OCI-LY3 (cell line): ENCODE results near the gene SARS2.

Experiments
- H2AFZ ChIP-seq: fragments of 200-600, 300-600 bp; shearing (Covaris generic); 2 replicates; pipeline ENCODE4 v1.6.0; 2014; ENCODE audit warnings: antibody characterized with exemption, low read depth, low read length
- H3K27ac ChIP-seq: fragments of 200-600, 300-600 bp; sonication (generic); 2 replicates; pipeline ENCODE4 v1.5.1; 2014; ENCODE audit warnings: mild to moderate bottlenecking, low read length, moderate library complexity, mixed read lengths
- H3K27me3 ChIP-seq: fragments of 200-600, 300-600 bp; sonication (generic); 2 replicates; pipeline ENCODE4 v1.6.1; 2014; ENCODE audit warnings: low read depth, low read length, mixed read lengths
- H3K36me3 ChIP-seq: fragments of 200-600, 300-600 bp; sonication (generic); replicated peaks from 2 replicates; pipeline ENCODE3; 2014; ENCODE audit warnings: low read depth, low read length, mixed read lengths
- H3K4me1 ChIP-seq: fragments of 300-600, 200-600 bp; sonication (generic); 2 replicates; pipeline ENCODE4 v1.6.1; 2014; ENCODE audit warnings: low read length, mixed read lengths
- H3K4me2 ChIP-seq: fragments of 200-600, 300-600 bp; sonication (generic); 2 replicates; pipeline ENCODE4 v1.6.1; 2014; ENCODE audit warnings: low read length, mixed read lengths
- H3K4me3 ChIP-seq: fragments of 300-600, 200-600 bp; sonication (generic); 2 replicates; pipeline ENCODE4 v1.5.1; 2014; ENCODE audit warnings: antibody characterized with exemption, mild to moderate bottlenecking, low read length, moderate library complexity
- H3K79me2 ChIP-seq: fragments of 300-600, 200-600 bp; shearing (Covaris generic); 2 replicates; pipeline ENCODE4 v1.6.1; 2014; ENCODE audit warnings: mild to moderate bottlenecking, low read length, mixed read lengths
- H3K9ac ChIP-seq: fragments of 300-600, 200-600 bp; shearing (Covaris generic); 2 replicates; pipeline ENCODE4 v1.6.0; 2014; ENCODE audit warnings: mild to moderate bottlenecking, low read length, moderate library complexity
- H3K9me3 ChIP-seq: fragments of 200-600, 300-600 bp; shearing (Covaris generic); 2 replicates; pipeline ENCODE4 v1.6.1; 2014; ENCODE audit warnings: low read length, mixed read lengths; ENCODE audit not compliant: insufficient read depth
- H4K20me1 ChIP-seq: fragments of 200-600, 300-600 bp; sonication (generic); 2 replicates; pipeline ENCODE4 v1.6.1; 2016; ENCODE audit warnings: low read length, mixed read lengths; ENCODE audit not compliant: insufficient read depth
- EZH2phosphoT487 ChIP-seq: fragments of 200-600 bp; shearing (Covaris generic); IDR thresholded peaks from 2 replicates; pipeline ENCODE4 v1.6.1; 2018; ENCODE audit warnings: antibody characterized with exemption, mixed run types, low read depth
- TF ChIP-seq, protein P1 (sequence below): fragments of 200-600, 300-600 bp; sonication (generic); IDR thresholded peaks from 2 replicates; pipeline ENCODE4 v1.5.1; 2014; ENCODE audit warnings: antibody characterized with exemption, low read length, low read depth

SARS2 gene

DNA sequence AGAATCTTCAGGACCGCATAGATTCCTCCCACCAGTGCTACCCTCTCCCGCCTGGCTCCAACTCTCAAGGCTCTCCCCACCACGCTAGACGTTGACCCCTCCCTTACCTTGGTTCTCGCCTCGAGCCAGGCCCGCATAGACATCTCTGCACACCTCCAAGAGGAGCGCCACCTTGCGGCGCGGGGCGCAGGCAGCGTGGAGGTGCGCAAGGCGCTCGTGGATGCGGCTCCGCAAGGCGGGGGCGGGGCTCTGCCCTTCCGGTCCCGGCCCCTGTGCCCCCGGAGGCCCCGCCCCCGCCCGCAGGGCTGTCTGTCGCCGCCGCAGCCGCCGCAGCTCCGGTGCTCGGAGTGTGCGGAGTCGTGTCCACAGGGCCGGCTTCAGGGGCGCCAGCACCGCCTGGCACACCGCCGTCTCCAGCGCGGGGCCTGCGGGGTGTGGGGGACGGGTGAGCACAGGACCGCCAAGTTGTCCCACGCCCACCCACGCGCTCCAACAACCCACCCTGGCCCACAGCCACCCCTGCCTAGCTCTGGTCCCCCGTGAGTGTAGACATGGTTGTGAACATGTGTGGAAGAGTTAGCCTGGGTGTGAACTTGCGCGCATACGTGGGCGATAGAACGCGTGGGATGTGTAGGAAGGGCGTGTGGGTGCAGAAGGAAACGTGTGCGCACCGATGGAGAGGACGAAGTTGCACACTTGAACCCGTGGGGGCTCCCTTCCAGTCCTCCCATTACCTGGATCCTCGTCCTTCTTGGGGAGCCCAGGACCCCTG is 60.5 kb downstream of the SARS2 start:
- H3K27ac ChIP-seq = peak overlapping the region; percentile 20; the same call in 1 of the 2 replicates
- peak overlapping the region; percentile 69 for H3K9ac ChIP-seq
- H3K4me2 ChIP-seq = peak overlapping the region; percentile 93
- no peaks in the 10 kb centered on the region for H3K27me3 ChIP-seq
- H2AFZ ChIP-seq = peak overlapping the region; percentile 65; the same call in 1 of the 2 replicates
- H3K4me1 ChIP-seq = peaks cover 27% of the 10 kb centered on the region
- H3K79me2 ChIP-seq = no peaks in the 10 kb centered on the region
- H3K9me3 ChIP-seq = peaks cover 5% of the 10 kb centered on the region; the same call in 1 of the 2 replicates
- peaks cover 4% of the 10 kb centered on the region for H3K36me3 ChIP-seq
- TF ChIP-seq, protein P1, sequence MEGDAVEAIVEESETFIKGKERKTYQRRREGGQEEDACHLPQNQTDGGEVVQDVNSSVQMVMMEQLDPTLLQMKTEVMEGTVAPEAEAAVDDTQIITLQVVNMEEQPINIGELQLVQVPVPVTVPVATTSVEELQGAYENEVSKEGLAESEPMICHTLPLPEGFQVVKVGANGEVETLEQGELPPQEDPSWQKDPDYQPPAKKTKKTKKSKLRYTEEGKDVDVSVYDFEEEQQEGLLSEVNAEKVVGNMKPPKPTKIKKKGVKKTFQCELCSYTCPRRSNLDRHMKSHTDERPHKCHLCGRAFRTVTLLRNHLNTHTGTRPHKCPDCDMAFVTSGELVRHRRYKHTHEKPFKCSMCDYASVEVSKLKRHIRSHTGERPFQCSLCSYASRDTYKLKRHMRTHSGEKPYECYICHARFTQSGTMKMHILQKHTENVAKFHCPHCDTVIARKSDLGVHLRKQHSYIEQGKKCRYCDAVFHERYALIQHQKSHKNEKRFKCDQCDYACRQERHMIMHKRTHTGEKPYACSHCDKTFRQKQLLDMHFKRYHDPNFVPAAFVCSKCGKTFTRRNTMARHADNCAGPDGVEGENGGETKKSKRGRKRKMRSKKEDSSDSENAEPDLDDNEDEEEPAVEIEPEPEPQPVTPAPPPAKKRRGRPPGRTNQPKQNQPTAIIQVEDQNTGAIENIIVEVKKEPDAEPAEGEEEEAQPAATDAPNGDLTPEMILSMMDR = peak; percentile 96
- TF ChIP-seq EZH2phosphoT487 = no peak
- no peaks in the 10 kb centered on the region for H4K20me1 ChIP-seq
- peak overlapping the region; percentile 77 for H3K4me3 ChIP-seq

DNA sequence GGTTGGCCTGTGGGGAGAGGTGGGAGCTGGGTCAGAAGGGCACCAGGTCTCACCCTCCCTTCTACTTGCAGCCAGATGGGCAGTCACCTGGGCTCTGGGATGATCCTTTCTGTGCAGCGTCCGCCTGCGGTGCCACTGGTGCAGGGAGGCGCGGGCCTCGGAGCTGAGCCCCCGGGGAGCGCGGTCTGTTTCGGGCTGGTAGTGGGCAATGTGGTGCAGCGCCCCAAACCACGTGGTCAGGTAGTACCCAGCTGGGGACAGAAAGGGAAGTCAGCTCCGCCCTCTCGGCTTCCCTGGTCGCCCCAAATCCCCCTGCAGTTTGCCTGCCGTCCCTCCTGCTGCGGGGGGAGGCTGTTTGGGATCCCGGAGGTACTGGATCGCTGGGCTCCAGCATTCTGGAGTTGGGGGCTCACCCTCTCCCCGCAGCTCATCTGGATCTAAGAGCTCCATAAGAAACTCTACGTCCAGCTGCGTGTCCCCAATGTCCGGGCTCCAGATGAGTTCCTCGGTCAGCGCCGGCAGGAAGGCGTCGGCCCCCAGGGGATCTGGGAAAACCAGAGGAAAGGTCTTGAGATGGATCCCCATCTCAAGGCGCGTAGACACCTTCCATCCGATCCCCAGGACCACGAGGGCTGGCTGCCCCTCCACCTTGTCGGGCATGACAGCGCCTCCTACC is 61.3 kb downstream of the SARS2 start:
- Histone ChIP-seq H3K4me1 (peaks cover 34% of the 10 kb centered on the region), H4K20me1 (no peaks in the 10 kb centered on the region), H2AFZ (peak overlapping the region; percentile 65), H3K9ac (peak overlapping the region; percentile 69), H3K27ac (peak overlapping the region; percentile 20; the same call in 1 of the 2 replicates), H3K4me3 (peak overlapping the region; percentile 77), H3K36me3 (peaks cover 8% of the 10 kb centered on the region), H3K79me2 (no peaks in the 10 kb centered on the region), H3K4me2 (peak overlapping the region; percentile 93), H3K9me3 (peaks cover 10% of the 10 kb centered on the region; the same call in 1 of the 2 replicates), H3K27me3 (no peaks in the 10 kb centered on the region)
- no peak for TF ChIP-seq EZH2phosphoT487
- TF ChIP-seq, protein P1 = no peak

DNA sequence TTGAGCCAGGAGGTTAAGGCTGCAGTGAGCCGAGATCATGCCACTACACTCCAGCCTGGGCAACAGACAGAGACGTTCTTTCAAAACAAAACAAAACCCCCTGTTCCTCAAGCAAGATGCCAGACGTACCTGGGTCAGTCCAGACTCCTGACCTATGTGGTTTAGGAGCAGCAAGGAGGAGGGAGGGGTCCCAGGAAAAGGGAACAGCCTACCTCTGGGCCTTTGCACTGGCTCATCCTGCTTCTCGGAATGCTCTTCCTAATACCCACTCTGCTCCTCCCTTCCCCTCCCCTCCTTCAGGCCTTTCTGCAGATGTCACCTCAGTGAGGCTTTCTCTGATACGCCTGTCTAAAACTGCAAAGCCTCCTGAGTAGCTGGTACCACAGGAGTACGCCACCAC is 62.0 kb downstream of the SARS2 start:
- no peak overlapping the region for H3K27ac ChIP-seq
- peaks cover 36% of the 10 kb centered on the region for H3K4me1 ChIP-seq
- peak overlapping the region; percentile 93 for H3K4me2 ChIP-seq
- H3K9me3 ChIP-seq = peaks cover 11% of the 10 kb centered on the region; the same call in 1 of the 2 replicates
- TF ChIP-seq EZH2phosphoT487 = no peak
- TF ChIP-seq, protein P1 = no peak
- H3K4me3 ChIP-seq = peak overlapping the region; percentile 77
- no peaks in the 10 kb centered on the region for H4K20me1 ChIP-seq
- H3K79me2 ChIP-seq = no peaks in the 10 kb centered on the region
- peaks cover 9% of the 10 kb centered on the region for H3K36me3 ChIP-seq
- H3K9ac ChIP-seq = peak overlapping the region; percentile 69; the same call in 1 of the 2 replicates
- no peaks in the 10 kb centered on the region for H3K27me3 ChIP-seq
- no peak overlapping the region for H2AFZ ChIP-seq

DNA sequence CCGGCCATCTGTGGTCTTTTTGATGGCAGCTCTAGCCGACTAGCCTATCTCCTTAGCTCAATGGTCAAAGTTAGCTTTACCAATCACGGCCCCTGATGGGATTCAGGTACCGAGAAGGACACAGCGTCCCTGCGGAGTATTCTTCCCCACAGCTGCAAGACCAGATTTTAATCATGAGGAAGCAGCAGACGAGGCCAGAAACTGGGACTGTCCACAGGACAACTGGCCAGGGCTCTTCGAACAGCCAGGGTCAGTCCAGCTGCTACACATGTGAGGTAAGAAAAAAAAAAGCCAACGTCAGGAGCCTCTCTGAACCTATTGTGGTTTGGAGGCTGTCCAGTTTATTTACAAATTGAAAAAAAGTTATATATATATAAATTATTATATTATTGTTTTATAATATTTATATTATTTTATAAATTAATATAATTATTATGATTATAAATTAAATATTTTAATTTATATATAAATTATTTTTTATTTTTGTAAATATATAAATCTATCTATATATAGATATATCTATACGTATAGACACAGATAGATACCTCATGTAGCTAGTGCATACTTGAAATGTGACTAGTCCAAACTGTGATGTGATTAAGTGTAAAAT is 63.3 kb downstream of the SARS2 start:
- Histone ChIP-seq H3K79me2 (no peaks in the 10 kb centered on the region), H3K27ac (no peak overlapping the region), H2AFZ (no peak overlapping the region), H3K4me3 (no peak overlapping the region), H3K27me3 (no peaks in the 10 kb centered on the region), H3K4me1 (peaks cover 40% of the 10 kb centered on the region), H4K20me1 (no peaks in the 10 kb centered on the region), H3K9ac (no peak overlapping the region), H3K36me3 (peaks cover 9% of the 10 kb centered on the region), H3K9me3 (peaks cover 11% of the 10 kb centered on the region; the same call in 1 of the 2 replicates), H3K4me2 (no peak overlapping the region)
- TF ChIP-seq, protein P1 = no peak
- no peak for TF ChIP-seq EZH2phosphoT487
